Measurements from ENCODE around the gene VWDE. TPM values are rescaled to one million over a fixed set of nuclear protein-coding genes. Genes with fewer than 3 reads are reported as not detected.

Gene VWDE
- total RNA-seq, 1 donor from 2014 or later: 0.53 TPM

GRCh38 chr7:12423355-12423996 is 19.8 kb upstream of the VWDE start:
- TF ChIP-seq, protein P1, sequence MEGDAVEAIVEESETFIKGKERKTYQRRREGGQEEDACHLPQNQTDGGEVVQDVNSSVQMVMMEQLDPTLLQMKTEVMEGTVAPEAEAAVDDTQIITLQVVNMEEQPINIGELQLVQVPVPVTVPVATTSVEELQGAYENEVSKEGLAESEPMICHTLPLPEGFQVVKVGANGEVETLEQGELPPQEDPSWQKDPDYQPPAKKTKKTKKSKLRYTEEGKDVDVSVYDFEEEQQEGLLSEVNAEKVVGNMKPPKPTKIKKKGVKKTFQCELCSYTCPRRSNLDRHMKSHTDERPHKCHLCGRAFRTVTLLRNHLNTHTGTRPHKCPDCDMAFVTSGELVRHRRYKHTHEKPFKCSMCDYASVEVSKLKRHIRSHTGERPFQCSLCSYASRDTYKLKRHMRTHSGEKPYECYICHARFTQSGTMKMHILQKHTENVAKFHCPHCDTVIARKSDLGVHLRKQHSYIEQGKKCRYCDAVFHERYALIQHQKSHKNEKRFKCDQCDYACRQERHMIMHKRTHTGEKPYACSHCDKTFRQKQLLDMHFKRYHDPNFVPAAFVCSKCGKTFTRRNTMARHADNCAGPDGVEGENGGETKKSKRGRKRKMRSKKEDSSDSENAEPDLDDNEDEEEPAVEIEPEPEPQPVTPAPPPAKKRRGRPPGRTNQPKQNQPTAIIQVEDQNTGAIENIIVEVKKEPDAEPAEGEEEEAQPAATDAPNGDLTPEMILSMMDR (IDR thresholded peaks at IDR 0.05): no peak
- no peak for ATAC-seq
- no peak for DNase-seq

GRCh38 chr7:12422554-12423320 is 19.1 kb upstream of the VWDE start:
- TF ChIP-seq, protein P1 (IDR thresholded peaks at IDR 0.05): no peak
- Histone ChIP-seq H3K9me3 (no peaks in the 10 kb centered on the region), H3K27ac (no peak overlapping the region), H3K4me3 (no peak overlapping the region), H3K36me3 (no peaks in the 10 kb centered on the region), H3K4me1 (no peaks in the 10 kb centered on the region), H3K27me3 (ENCODE audit: low read depth) (no peaks in the 10 kb centered on the region)
- DNase-seq (no peak), ATAC-seq (no peak)
- intact Hi-C loops (cut with DNase I): no loop called here

More at GRCh38 chr7:12423355-12423996, 19.8 kb upstream of the VWDE start:
- intact Hi-C loops (cut with DNase I): no loop called here
- H3K36me3 ChIP-seq: no peaks in the 10 kb centered on the region
- no peak overlapping the region for H3K27ac ChIP-seq
- H3K4me3 ChIP-seq: no peak overlapping the region
- no peaks in the 10 kb centered on the region for H3K9me3 ChIP-seq
- H3K27me3 ChIP-seq (ENCODE audit: low read depth): no peaks in the 10 kb centered on the region
- H3K4me1 ChIP-seq: no peaks in the 10 kb centered on the region

DNA sequence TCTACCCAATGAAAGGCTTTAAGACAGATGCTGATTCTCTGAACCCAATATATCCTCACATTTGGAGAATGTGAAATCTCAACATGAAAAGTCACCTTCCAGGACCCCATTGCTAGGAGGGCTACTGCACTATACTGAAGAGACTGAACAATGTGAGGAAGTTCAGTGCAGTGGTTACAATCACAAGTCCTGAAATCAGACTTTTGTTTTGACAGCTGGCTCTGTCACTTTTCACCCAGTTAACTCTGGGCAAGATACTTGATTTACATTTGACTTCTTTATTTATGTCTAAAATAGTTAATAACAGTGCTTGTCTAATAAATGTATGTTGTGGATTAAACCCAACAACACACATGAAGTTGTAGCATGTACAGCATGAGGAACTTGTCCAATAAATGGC is 14.8 kb upstream of the VWDE start:
- H3K27me3 ChIP-seq (ENCODE audit: low read depth): no peaks in the 10 kb centered on the region
- no peak overlapping the region for H3K4me3 ChIP-seq
- no peaks in the 10 kb centered on the region for H3K4me1 ChIP-seq
- no peaks in the 10 kb centered on the region for H3K9me3 ChIP-seq
- intact Hi-C loops (cut with DNase I): no loop called here
- H3K36me3 ChIP-seq: no peaks in the 10 kb centered on the region
- DNase-seq: no peak
- ATAC-seq: no peak
- TF ChIP-seq, protein P1 (IDR thresholded peaks at IDR 0.05): no peak
- H3K27ac ChIP-seq: no peak overlapping the region

DNA sequence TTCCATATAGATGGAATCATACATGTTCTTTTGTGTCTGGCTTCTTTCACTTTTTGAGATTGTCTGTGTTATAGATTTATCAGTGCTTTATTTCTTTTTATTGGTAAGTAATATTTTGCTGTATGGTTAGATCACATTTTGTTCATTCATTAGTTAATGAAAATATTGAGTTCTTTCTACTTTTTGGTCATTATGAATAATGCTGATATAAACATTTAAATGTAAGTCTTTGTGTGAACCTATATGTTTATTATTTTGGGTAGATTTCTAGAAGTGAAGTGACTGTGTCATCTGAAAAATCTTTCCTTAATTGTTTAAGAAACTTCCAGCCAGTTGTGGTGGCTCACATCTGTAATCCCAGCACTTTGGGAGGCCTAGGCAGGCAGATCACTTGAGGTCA is 11.4 kb upstream of the VWDE start:
- no peaks in the 10 kb centered on the region for H3K27me3 ChIP-seq (ENCODE audit: low read depth)
- H3K4me3 ChIP-seq: no peak overlapping the region
- no peak overlapping the region for H3K27ac ChIP-seq
- H3K4me1 ChIP-seq: no peaks in the 10 kb centered on the region
- H3K36me3 ChIP-seq: no peaks in the 10 kb centered on the region
- ATAC-seq (no peak), DNase-seq (no peak)
- intact Hi-C loops (cut with DNase I): no loop called here
- H3K9me3 ChIP-seq: peaks cover 7% of the 10 kb centered on the region
- TF ChIP-seq, protein P1 (IDR thresholded peaks at IDR 0.05): no peak

- no peak overlapping the region for H3K27ac ChIP-seq
- H3K4me3 ChIP-seq: no peak overlapping the region
- ATAC-seq (no peak), DNase-seq (no peak)
- peaks cover 7% of the 10 kb centered on the region for H3K9me3 ChIP-seq
- H3K27me3 ChIP-seq (ENCODE audit: low read depth): no peaks in the 10 kb centered on the region
- H3K36me3 ChIP-seq: no peaks in the 10 kb centered on the region
- no peaks in the 10 kb centered on the region for H3K4me1 ChIP-seq
- TF ChIP-seq, protein P1 (IDR thresholded peaks at IDR 0.05): no peak
- intact Hi-C loops (cut with DNase I): no loop called here
Observed at GRCh38 chr7:12412407-12412806, 8.7 kb upstream of the VWDE start.
